NCI-H526 treated with DMSO at 0.1 percent for 48 hours (cell line): ENCODE results near the gene CDKN2AIPNL.
"Not testable (repeated sequence)": the region's sequence is repeated elsewhere in the genome, so short reads cannot be mapped to it uniquely, and the experiment has no call there.

ENCODE experiments used
- DNase-seq: peaks from one replicate; lab custom pipeline; 2025; lab: John Stamatoyannopoulos, UW

CDKN2AIPNL gene

GRCh38 chr5:134437847-134438581 is 26.3 kb upstream of the CDKN2AIPNL start:
- no peak for DNase-seq

DNA sequence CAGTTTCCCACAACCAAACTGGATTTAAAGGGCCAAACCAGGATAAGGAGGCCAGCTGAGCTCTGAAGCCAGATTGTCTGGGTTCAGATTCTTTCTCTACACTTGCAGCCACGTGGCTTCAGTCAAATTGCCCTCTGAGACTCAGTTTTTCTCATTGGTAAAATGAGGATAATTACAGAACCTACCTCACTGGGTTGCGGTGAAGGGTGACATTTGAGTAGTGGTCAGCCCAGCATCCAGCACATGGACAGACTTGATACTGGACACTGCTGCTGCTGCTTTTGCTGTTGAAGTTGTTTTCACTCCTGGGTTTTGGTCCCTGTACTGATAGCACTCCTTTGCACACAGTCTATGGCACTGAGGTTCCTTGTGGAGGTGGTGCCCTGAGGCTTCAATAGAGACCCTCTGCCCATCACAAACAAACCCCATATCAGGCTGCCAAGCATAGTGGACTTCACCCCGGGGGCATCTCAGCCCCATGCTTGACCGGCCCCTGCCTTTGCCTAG is 25.7 kb upstream of the CDKN2AIPNL start:
- DNase-seq = no peak

DNA sequence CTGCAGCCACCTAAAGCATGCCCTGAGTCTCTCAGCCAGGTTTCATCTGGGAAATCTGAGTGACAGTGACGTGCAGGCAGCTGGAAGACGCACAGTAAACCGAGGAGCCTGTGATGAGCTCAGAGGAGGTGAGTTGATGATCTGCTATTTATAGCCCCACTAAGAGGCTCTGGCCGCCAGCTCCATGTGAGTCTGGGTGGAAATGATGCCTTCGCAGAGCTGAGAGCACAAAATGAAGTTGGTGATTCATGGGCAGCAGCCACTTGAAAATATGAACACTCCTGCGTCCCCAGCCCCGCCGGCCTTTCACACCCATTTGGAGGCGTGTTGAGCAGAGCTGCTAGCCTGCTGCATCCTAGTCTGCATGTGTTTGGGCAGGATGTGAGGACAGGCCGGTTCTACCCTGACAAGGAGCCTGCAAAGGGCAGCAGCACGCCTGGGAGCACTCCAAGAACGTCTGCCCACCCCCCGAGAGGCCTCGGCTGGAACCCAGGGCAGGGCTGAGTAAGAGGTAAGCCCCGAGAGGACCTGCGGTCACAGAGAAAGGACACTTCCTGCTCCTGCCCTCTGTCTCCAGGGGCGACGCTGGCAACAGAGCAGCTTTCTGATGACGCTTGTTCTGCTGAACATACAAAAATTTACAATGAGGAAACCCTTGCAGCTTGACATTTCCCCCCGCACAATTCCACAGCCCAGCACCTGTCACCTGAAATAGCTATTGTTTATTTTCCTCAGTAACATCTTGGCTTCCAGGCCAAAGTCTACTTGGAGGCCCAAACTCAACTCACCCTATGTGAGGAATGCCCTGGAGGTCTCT is 25.1 kb upstream of the CDKN2AIPNL start:
- DNase-seq = no peak

DNA sequence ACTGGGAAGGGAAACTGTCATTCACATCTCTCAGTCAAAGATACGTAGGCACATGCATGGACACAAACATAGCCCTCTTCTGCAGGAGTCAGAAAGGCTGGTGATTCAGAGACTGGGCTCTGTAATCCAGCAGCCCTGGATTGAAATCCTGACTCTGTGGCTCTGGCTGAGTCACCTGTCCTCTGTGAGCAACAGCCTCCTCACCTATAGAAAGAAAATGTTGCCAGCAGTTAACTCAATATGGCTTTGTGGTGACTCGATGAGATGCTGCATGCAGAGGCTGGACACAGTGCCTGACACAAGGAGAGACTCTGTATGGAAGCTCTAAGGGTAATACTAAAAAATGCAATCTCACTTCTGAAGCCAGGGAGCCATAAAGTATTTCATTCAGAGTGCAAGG is 23.9 kb upstream of the CDKN2AIPNL start:
- DNase-seq = no peak

GRCh38 chr5:134432677-134433359 is 21.1 kb upstream of the CDKN2AIPNL start:
- DNase-seq = no peak

GRCh38 chr5:134432174-134432573 is 20.5 kb upstream of the CDKN2AIPNL start:
- DNase-seq = no peak

GRCh38 chr5:134430001-134430569 is 18.4 kb upstream of the CDKN2AIPNL start:
- DNase-seq = no peak

- no peak for DNase-seq
Observed at GRCh38 chr5:134427540-134428041, 15.9 kb upstream of the CDKN2AIPNL start.

DNA sequence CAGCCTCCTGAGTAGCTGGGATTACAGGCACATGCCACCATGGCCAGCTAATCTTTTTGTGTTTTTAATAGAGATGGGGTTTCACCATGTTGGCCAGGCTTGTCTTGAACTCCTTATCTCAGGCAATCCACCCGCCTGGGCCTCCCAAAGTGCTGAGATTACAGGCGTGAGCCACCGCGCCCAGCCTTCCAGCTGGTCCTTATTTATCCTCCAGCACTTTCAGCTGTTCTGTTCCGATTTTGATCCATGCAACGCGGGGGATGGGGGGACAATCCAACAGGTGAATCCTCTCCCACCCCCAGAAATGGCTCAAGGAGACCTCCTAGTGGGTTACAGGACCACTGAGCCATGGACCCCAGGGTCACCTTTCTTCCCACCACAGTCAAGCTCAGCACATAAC is 14.7 kb upstream of the CDKN2AIPNL start:
- DNase-seq = no peak

- DNase-seq = no peak
Observed at GRCh38 chr5:134423376-134423775, 11.7 kb upstream of the CDKN2AIPNL start.

GRCh38 chr5:134422791-134423365 is 11.2 kb upstream of the CDKN2AIPNL start:
- no peak for DNase-seq

- DNase-seq = not testable (repeated sequence)
Observed at GRCh38 chr5:134421038-134421437, 9.4 kb upstream of the CDKN2AIPNL start.

- no peak for DNase-seq
Observed at GRCh38 chr5:134420343-134420742, 8.7 kb upstream of the CDKN2AIPNL start.

GRCh38 chr5:134418958-134419357 is 7.3 kb upstream of the CDKN2AIPNL start:
- DNase-seq = no peak

DNA sequence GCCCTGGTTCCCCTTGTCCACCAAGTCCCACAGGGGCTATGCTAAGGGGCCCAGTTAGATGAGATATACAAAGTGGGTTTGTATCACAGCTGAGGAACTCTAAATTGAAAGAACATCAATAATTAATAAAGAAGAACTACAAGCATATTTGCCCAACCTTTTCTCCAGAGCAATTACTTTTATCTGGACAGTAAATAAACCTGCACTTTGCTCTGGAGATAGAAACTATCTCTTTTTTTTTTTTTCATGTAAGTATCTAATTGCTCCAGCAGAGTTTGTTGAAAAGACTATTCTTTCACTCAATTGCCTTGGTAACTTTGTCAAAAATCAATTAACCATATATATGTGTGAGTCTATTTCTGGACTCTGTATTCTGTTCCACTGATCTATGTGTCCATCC is 6.0 kb upstream of the CDKN2AIPNL start:
- DNase-seq = no peak

GRCh38 chr5:134413046-134413445 is 1.4 kb upstream of the CDKN2AIPNL start:
- DNase-seq = no peak

DNA sequence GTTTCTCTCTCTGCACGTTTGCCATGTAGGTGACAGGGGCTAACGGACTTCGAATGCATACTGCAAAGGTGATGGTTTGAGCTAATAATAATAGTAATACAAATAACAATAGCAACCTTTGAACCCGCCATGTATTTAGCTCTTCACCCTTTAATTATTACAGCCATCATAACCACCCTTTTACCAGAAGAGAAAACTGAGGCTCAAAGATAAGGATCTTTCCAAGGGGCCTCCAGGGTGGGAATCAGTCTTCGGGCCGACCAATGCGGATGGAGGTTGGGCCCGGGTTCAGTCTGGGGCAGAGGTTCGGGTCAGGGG is 494 bp downstream of the CDKN2AIPNL start:
- no peak for DNase-seq

- DNase-seq = no peak
Observed at GRCh38 chr5:134410822-134411221, 859 bp downstream of the CDKN2AIPNL start.

GRCh38 chr5:134409321-134409720 is 2.4 kb downstream of the CDKN2AIPNL start:
- DNase-seq = no peak

GRCh38 chr5:134406390-134406789 is 5.3 kb downstream of the CDKN2AIPNL start:
- no peak for DNase-seq

DNA sequence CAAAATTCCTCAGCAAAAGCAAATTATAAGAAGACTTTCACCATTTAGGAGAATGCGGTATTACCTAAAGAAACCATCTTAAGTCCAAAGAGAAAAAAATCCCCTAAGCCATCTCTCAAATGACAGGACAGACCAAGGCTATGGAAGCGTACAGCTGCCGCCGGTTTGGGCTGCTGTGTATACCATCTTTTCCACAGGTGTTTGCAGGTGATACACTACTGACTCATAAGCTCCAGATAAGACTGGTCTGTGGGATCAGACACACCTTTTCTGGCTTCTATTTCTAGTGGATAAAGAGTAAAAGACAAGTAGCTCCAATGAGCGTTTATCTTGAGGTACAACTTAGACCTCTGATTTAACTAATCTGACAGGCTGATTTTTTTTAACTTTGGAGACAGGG is 7.7 kb downstream of the CDKN2AIPNL start:
- DNase-seq = no peak

- no peak for DNase-seq
Observed at GRCh38 chr5:134398609-134399155, 13.0 kb downstream of the CDKN2AIPNL start.
